HPDE6-E6E7 (cell line): ENCODE measurements around the gene RBM38.

Experiments used
- DNase-seq: peaks from one replicate; pipeline ENCODE4 v3.0.0; 2011; ENCODE audit warnings: missing footprints; ENCODE audit errors: extremely low spot score

The RBM38 gene

GRCh38 chr20:57403216-57403615 lies 12.0 kb downstream of the RBM38 start:
- DNase-seq: no peak

GRCh38 chr20:57404006-57404405 lies 12.8 kb downstream of the RBM38 start:
- no peak for DNase-seq

- DNase-seq: no peak
Measured at GRCh38 chr20:57404419-57405072, 13.3 kb downstream of the RBM38 start.

- no peak for DNase-seq
Measured at GRCh38 chr20:57405236-57406016, 14.2 kb downstream of the RBM38 start.

GRCh38 chr20:57407541-57407956 lies 16.4 kb downstream of the RBM38 start:
- no peak for DNase-seq

GRCh38 chr20:57408131-57408530 lies 16.9 kb downstream of the RBM38 start:
- DNase-seq: no peak

- no peak for DNase-seq
Measured at GRCh38 chr20:57408536-57409233, 17.5 kb downstream of the RBM38 start.

GRCh38 chr20:57409316-57409671 lies 18.1 kb downstream of the RBM38 start:
- no peak for DNase-seq

- DNase-seq: no peak
Measured at GRCh38 chr20:57409672-57410397, 18.6 kb downstream of the RBM38 start.

GRCh38 chr20:57410398-57410920 lies 19.3 kb downstream of the RBM38 start:
- no peak for DNase-seq

GRCh38 chr20:57410924-57411323 lies 19.7 kb downstream of the RBM38 start:
- no peak for DNase-seq

GRCh38 chr20:57411406-57412283 lies 20.4 kb downstream of the RBM38 start:
- DNase-seq: no peak

- no peak for DNase-seq
Measured at GRCh38 chr20:57412347-57413029, 21.3 kb downstream of the RBM38 start.

GRCh38 chr20:57413986-57414385 lies 22.8 kb downstream of the RBM38 start:
- no peak for DNase-seq

- no peak for DNase-seq
Measured at GRCh38 chr20:57414867-57415592, 23.8 kb downstream of the RBM38 start.

GRCh38 chr20:57415771-57416170 lies 24.6 kb downstream of the RBM38 start:
- no peak for DNase-seq

GRCh38 chr20:57416296-57417022 lies 25.3 kb downstream of the RBM38 start:
- no peak for DNase-seq

GRCh38 chr20:57417051-57417689 lies 26.0 kb downstream of the RBM38 start:
- DNase-seq: no peak
